Testis (tissue), 3 donors: ENCODE data around the gene TGFBRAP1. TPM values are rescaled to one million over a fixed set of nuclear protein-coding genes. Genes with fewer than 3 reads are reported as not detected.

Experiments
- DNase-seq: peaks from one replicate; pipeline ENCODE4 v3.0.0-alpha.2; 2019
- H3K27ac ChIP-seq, 2 donors: fragments of 200-600 bp; sonication (generic); one replicate each; pipeline ENCODE4 v1.5.1; 2019
- H3K27me3 ChIP-seq: fragments of 200-600 bp; sonication (generic); one replicate; pipeline ENCODE4 v1.5.1; 2019
- H3K36me3 ChIP-seq: fragments of 200-600 bp; sonication (generic); one replicate; pipeline ENCODE4 v1.5.1; 2017; ENCODE audit warnings: low read depth; ENCODE audit errors: missing control alignments
- H3K4me1 ChIP-seq: fragments of 200-600 bp; sonication (generic); one replicate; pipeline ENCODE4 v1.5.1; 2019
- H3K4me3 ChIP-seq, 2 donors: fragments of 200-600 bp; sonication (generic); one replicate each; pipeline ENCODE4 v1.5.1; 2017 to 2019
- H3K9me3 ChIP-seq: fragments of 200-600 bp; sonication (generic); one replicate; pipeline ENCODE4 v1.5.1; 2017
- CTCF ChIP-seq, 3 experiments: fragments of 450-650 bp in 2 of 3; fragments of 200-600 bp in 1 of 3; sonication (generic) in 1 of 3; IDR thresholded peaks; one replicate each; pipeline ENCODE4 v1.5.1; 2016 to 2019; ENCODE audit warnings: antibody characterized with exemption in 3 of 3, mild to moderate bottlenecking in 2 of 3, moderate library complexity in 1 of 3
- POLR2A ChIP-seq: fragments of 450-650 bp; IDR thresholded peaks from one replicate; pipeline ENCODE4 v1.6.1; 2017; ENCODE audit warnings: antibody characterized with exemption, mild to moderate bottlenecking, moderate library complexity
- WGBS, 2 donors: methylation state at CpG; one replicate each; pipeline ENCODE4 v1.1.5; 2018; 5-methylcytosine and 5-hydroxymethylcytosine counted together
- intact Hi-C: fragments of 100-400 bp; cut with DNase I; formaldehyde crosslinking; loops from one replicate; pipeline ENCODE4 v1.15.1; 2023; ENCODE audit warnings: low total_unique reads
- polyA plus RNA-seq: library from polyadenylated mRNA; stranded (reverse); fragments of 350-450 nt; fragmentation: Illumina TruSeq; extraction: RNeasy Lipid Tissue Mini Kit (QIAGEN cat#74804); gene quantifications from one replicate; pipeline ENCODE4 v1.2.3, GENCODE V29; 2014; ENCODE audit warnings: low read depth, low replicate concordance; ENCODE audit not compliant: insufficient read depth
- total RNA-seq, 2 donors: library from RNA; depleted of rRNA; stranded (reverse); fragments of >200 nt; gene quantifications; one replicate each; pipeline ENCODE4 v1.2.3, GENCODE V29; 2016

Gene TGFBRAP1
- total and polyA plus RNA-seq, 3 donors from 2014 or later, result 7.3 to 16.3 (median 10.8) TPM

GRCh38 chr2:105324101-105324500 lies 5.4 kb downstream of the TGFBRAP1 start:
- Histone ChIP-seq H3K27me3 (no peaks in the 10 kb centered on the region), H3K36me3 (no peaks in the 10 kb centered on the region), H3K9me3 (no peaks in the 10 kb centered on the region), H3K4me1 (no peaks in the 10 kb centered on the region), H3K4me3 (no peak overlapping the region), H3K27ac (no peak overlapping the region)
- intact Hi-C loops, result no loop called here
- no peak for DNase-seq
- 79 to 92% methylated on average over 4 of the region's 4 CpGs for WGBS, 2 donors
- TF ChIP-seq POLR2A, result no peak
- no peak for TF ChIP-seq CTCF (IDR thresholded peaks at IDR 0.05)

- H3K4me1 ChIP-seq, result no peaks in the 10 kb centered on the region
- intact Hi-C loops, result no loop called here
- H3K27me3 ChIP-seq, result no peaks in the 10 kb centered on the region
- TF ChIP-seq POLR2A (no peak), CTCF (IDR thresholded peaks at IDR 0.05) (no peak)
- no peaks in the 10 kb centered on the region for H3K9me3 ChIP-seq
- H3K36me3 ChIP-seq, result no peaks in the 10 kb centered on the region
- DNase-seq, result no peak
- H3K27ac ChIP-seq, result no peak overlapping the region
- WGBS, 2 donors, result 77 to 86% methylated on average over 5 of the region's 5 CpGs
- H3K4me3 ChIP-seq, result no peak overlapping the region
Measured at GRCh38 chr2:105323111-105323510, 6.4 kb downstream of the TGFBRAP1 start.

- WGBS, 2 donors, result 70 to 72% methylated on average over 3 of the region's 3 CpGs
- intact Hi-C loops, result no loop called here
- no peak overlapping the region for H3K4me3 ChIP-seq
- no peaks in the 10 kb centered on the region for H3K4me1 ChIP-seq
- no peak for DNase-seq
- no peaks in the 10 kb centered on the region for H3K27me3 ChIP-seq
- no peaks in the 10 kb centered on the region for H3K36me3 ChIP-seq
- H3K9me3 ChIP-seq, result no peaks in the 10 kb centered on the region
- no peak overlapping the region for H3K27ac ChIP-seq
- no peak for TF ChIP-seq CTCF (IDR thresholded peaks at IDR 0.05)
- TF ChIP-seq POLR2A, result no peak
Measured at GRCh38 chr2:105321875-105322646, 7.5 kb downstream of the TGFBRAP1 start.

GRCh38 chr2:105320651-105321215 lies 8.8 kb downstream of the TGFBRAP1 start:
- no peaks in the 10 kb centered on the region for H3K4me1 ChIP-seq
- no peaks in the 10 kb centered on the region for H3K27me3 ChIP-seq
- TF ChIP-seq CTCF (IDR thresholded peaks at IDR 0.05) (no peak), POLR2A (no peak)
- H3K4me3 ChIP-seq, result no peak overlapping the region
- no peaks in the 10 kb centered on the region for H3K36me3 ChIP-seq
- DNase-seq, result no peak
- H3K9me3 ChIP-seq, result no peaks in the 10 kb centered on the region
- intact Hi-C loops, result no loop called here
- 73 to 78% methylated on average over 7 of the region's 7 CpGs for WGBS, 2 donors
- no peak overlapping the region for H3K27ac ChIP-seq

- intact Hi-C loops, result no loop called here
- no peaks in the 10 kb centered on the region for H3K27me3 ChIP-seq
- DNase-seq, result no peak
- no peak for TF ChIP-seq CTCF (IDR thresholded peaks at IDR 0.05)
- no peak for TF ChIP-seq POLR2A
- H3K9me3 ChIP-seq, result no peaks in the 10 kb centered on the region
- H3K36me3 ChIP-seq, result no peaks in the 10 kb centered on the region
- 92 to 93% methylated on average over 3 of the region's 3 CpGs for WGBS, 2 donors
- no peak overlapping the region for H3K4me3 ChIP-seq
- H3K4me1 ChIP-seq, result no peaks in the 10 kb centered on the region
- no peak overlapping the region for H3K27ac ChIP-seq
Measured at GRCh38 chr2:105317937-105318336, 11.6 kb downstream of the TGFBRAP1 start.
